ENCODE data around the gene NOXO1. TPM values are rescaled to one million over a fixed set of nuclear protein-coding genes. Genes with fewer than 3 reads are reported as not detected.

The NOXO1 gene
- polyA plus RNA-seq, 1 donor from 2014 or later = 8.5 TPM

DNA sequence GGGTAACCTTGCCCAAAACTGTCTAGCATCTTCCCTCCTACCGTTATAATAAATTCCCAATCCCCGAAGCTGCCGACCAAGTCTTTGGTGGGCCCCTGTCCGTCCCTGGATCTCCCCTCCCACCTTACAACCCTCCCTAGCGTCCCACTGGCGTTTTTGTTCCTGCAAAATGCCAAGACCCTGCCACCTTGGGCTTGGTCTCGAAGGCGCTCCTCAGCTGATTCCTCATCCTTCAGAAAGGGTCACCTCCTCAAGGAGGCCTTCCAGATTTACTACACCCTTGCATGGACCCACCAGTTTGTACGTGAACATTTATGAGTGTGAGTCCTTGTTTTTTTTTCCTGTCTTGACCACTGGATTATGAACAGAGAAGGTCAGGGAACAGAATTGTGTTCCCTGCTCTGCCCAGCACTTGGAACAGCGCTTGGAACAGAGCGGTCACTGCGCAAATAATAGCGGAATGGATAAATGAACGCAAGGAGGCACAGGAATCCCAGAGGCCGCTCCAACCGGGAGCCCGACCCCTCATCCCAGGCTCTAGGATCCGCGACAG, 1.8 kb upstream of the NOXO1 start:
- H3K9me3 ChIP-seq (ENCODE audit: low read length) = no peaks in the 10 kb centered on the region
- H3F3A ChIP-seq (ENCODE audit: insufficient read depth, low read length, poor library complexity, severe bottlenecking) = no peaks in the 10 kb centered on the region
- H3K27ac ChIP-seq (ENCODE audit: low read length) = peak overlapping the region; percentile 86
- peak overlapping the region; percentile 51 for H3K4me2 ChIP-seq (ENCODE audit: low read length)
- H3K9ac ChIP-seq (ENCODE audit: low read length) = peak overlapping the region; percentile 94
- no peaks in the 10 kb centered on the region for H4K20me1 ChIP-seq (ENCODE audit: insufficient read depth)
- TF ChIP-seq TAF1 (IDR thresholded peaks at IDR 0.05; ENCODE audit: low read depth) (no peak), SMC3 (conservative IDR thresholded peaks at IDR 0.05; ENCODE audit: poor library complexity) (peak; percentile 68), RAD21 (conservative IDR thresholded peaks at IDR 0.05) (no peak), MXI1 (conservative IDR thresholded peaks at IDR 0.05; ENCODE audit: poor library complexity, severe bottlenecking) (no peak), REST (IDR thresholded peaks at IDR 0.05; ENCODE audit: borderline replicate concordance) (no peak), EP300 (conservative IDR thresholded peaks at IDR 0.05; ENCODE audit: poor library complexity, severe bottlenecking) (no peak), EZH2 (IDR thresholded peaks at IDR 0.05; ENCODE audit: borderline replicate concordance, insufficient read depth, low read length, poor library complexity, severe bottlenecking) (no peak), CTCF (IDR thresholded peaks at IDR 0.05; ENCODE audit: poor library complexity, severe bottlenecking) (no peak)
- H3K36me3 ChIP-seq (ENCODE audit: insufficient read depth, low read length) = no peaks in the 10 kb centered on the region
- H3K9me2 ChIP-seq (ENCODE audit: insufficient read depth, low read length) = no peaks in the 10 kb centered on the region
- H2AFZ ChIP-seq (ENCODE audit: low read depth, low read length) = peak overlapping the region; percentile 76
- no peaks in the 10 kb centered on the region for H3K79me2 ChIP-seq (replicated peaks; ENCODE audit: insufficient read depth, low read length)
- H3K27me3 ChIP-seq (ENCODE audit: insufficient read depth, low read depth, low read length) = peaks cover 29% of the 10 kb centered on the region
- H3K4me3 ChIP-seq (ENCODE audit: low read length) = peak overlapping the region; percentile 99

DNA sequence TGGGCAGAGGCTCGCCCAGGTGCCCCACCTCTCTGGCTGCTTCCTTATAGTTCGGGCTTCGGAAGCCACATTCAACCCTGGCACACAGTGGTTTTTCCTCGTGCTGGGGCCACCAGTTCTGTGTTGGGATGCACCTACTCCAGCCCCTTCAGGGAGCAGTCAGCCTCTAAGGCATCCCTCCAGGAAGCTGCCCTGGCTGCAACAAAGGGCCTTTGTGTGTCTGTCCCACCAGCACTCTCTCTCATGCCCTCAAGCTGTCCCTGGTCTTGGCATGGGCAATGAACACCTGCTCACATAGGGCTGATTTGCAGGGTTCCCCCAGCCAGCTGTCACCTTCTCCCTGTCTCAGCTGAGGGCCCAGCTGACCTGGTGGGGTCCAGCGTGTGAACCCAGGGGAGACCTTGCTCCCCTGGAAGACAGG, 754 bp upstream of the NOXO1 start:
- Histone ChIP-seq H2AFZ (ENCODE audit: low read depth, low read length) (no peak overlapping the region), H3K9ac (ENCODE audit: low read length) (no peak overlapping the region), H4K20me1 (ENCODE audit: insufficient read depth) (no peaks in the 10 kb centered on the region), H3K9me3 (ENCODE audit: low read length) (no peaks in the 10 kb centered on the region), H3K36me3 (ENCODE audit: insufficient read depth, low read length) (no peaks in the 10 kb centered on the region), H3K27ac (ENCODE audit: low read length) (no peak overlapping the region), H3K4me2 (ENCODE audit: low read length) (no peak overlapping the region), H3K9me2 (ENCODE audit: insufficient read depth, low read length) (no peaks in the 10 kb centered on the region), H3K27me3 (ENCODE audit: insufficient read depth, low read depth, low read length) (peaks cover 29% of the 10 kb centered on the region), H3K4me3 (ENCODE audit: low read length) (no peak overlapping the region), H3F3A (ENCODE audit: insufficient read depth, low read length, poor library complexity, severe bottlenecking) (no peaks in the 10 kb centered on the region), H3K79me2 (replicated peaks; ENCODE audit: insufficient read depth, low read length) (no peaks in the 10 kb centered on the region)
- no peak for TF ChIP-seq MXI1 (conservative IDR thresholded peaks at IDR 0.05; ENCODE audit: poor library complexity, severe bottlenecking)

DNA sequence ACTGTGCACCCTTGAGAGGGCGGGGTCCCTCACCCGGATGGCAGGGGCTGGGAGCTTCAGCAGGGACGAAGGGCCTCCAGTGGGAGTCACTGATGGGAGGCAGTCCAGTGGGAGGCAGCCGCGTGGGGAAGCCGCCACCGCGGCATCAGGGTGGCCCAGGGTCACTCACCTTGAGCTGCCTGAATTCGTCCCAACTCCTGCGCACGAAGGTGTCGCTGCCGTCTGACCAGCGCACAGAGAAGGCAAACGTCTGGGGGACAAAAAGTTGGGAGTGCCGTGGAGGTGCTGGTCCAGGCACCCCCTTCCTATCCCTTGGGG, 540 bp downstream of the NOXO1 start:
- TF ChIP-seq CTCF (IDR thresholded peaks at IDR 0.05; ENCODE audit: poor library complexity, severe bottlenecking) (no peak), EP300 (conservative IDR thresholded peaks at IDR 0.05; ENCODE audit: poor library complexity, severe bottlenecking) (no peak), SMC3 (conservative IDR thresholded peaks at IDR 0.05; ENCODE audit: poor library complexity) (no peak), EZH2 (IDR thresholded peaks at IDR 0.05; ENCODE audit: borderline replicate concordance, insufficient read depth, low read length, poor library complexity, severe bottlenecking) (no peak), POLR2AphosphoS5 (IDR thresholded peaks at IDR 0.05) (no peak)
- H2AFZ ChIP-seq (ENCODE audit: low read depth, low read length) = no peak overlapping the region
- no peaks in the 10 kb centered on the region for H3K9me3 ChIP-seq (ENCODE audit: low read length)
- H3K9me2 ChIP-seq (ENCODE audit: insufficient read depth, low read length) = no peaks in the 10 kb centered on the region
- no peak overlapping the region for H3K27ac ChIP-seq (ENCODE audit: low read length)
- no peaks in the 10 kb centered on the region for H4K20me1 ChIP-seq (ENCODE audit: insufficient read depth)
- H3K9ac ChIP-seq (ENCODE audit: low read length) = no peak overlapping the region
- H3K4me2 ChIP-seq (ENCODE audit: low read length) = no peak overlapping the region
- peaks cover 29% of the 10 kb centered on the region for H3K27me3 ChIP-seq (ENCODE audit: insufficient read depth, low read depth, low read length)
- H3F3A ChIP-seq (ENCODE audit: insufficient read depth, low read length, poor library complexity, severe bottlenecking) = no peaks in the 10 kb centered on the region
- H3K79me2 ChIP-seq (replicated peaks; ENCODE audit: insufficient read depth, low read length) = no peaks in the 10 kb centered on the region
- no peak overlapping the region for H3K4me3 ChIP-seq (ENCODE audit: low read length)
- no peaks in the 10 kb centered on the region for H3K36me3 ChIP-seq (ENCODE audit: insufficient read depth, low read length)

All from neural cell (in vitro differentiated cells).